ENCODE data around the gene NDFIP2.

DNA sequence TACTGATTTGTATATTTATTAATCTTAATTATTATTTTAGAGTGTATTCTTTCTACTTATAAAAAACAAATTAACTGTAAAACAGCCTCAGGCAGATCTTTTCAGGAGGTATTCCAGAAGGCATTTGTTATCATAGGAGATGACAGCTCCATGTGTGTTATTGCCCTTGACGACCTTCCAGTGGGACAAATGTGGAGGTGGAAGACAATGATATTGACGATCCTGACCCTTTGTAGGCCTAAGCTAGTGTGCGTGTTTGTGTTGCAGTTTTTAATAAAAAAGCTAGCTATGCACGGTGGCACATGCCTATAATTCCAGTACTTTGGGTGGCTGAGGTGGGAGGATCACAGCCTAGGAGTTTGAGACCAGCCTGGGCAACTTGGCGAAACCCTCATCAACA is 46.7 kb downstream of the NDFIP2 start:
- TF ChIP-seq REST (IDR thresholded peaks at IDR 0.05; ENCODE audit: low read depth, low read length) = no peak
- TF ChIP-seq, protein P1, sequence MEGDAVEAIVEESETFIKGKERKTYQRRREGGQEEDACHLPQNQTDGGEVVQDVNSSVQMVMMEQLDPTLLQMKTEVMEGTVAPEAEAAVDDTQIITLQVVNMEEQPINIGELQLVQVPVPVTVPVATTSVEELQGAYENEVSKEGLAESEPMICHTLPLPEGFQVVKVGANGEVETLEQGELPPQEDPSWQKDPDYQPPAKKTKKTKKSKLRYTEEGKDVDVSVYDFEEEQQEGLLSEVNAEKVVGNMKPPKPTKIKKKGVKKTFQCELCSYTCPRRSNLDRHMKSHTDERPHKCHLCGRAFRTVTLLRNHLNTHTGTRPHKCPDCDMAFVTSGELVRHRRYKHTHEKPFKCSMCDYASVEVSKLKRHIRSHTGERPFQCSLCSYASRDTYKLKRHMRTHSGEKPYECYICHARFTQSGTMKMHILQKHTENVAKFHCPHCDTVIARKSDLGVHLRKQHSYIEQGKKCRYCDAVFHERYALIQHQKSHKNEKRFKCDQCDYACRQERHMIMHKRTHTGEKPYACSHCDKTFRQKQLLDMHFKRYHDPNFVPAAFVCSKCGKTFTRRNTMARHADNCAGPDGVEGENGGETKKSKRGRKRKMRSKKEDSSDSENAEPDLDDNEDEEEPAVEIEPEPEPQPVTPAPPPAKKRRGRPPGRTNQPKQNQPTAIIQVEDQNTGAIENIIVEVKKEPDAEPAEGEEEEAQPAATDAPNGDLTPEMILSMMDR (IDR thresholded peaks at IDR 0.05) = no peak
- no peak for TF ChIP-seq EP300 (IDR thresholded peaks at IDR 0.05; ENCODE audit: borderline replicate concordance in 1 of 2, low read depth in 1 of 2, low read length in 1 of 2)
- TF ChIP-seq, protein P2, sequence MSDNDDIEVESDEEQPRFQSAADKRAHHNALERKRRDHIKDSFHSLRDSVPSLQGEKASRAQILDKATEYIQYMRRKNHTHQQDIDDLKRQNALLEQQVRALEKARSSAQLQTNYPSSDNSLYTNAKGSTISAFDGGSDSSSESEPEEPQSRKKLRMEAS (IDR thresholded peaks at IDR 0.05; ENCODE audit: low read depth) = no peak
- no peak for TF ChIP-seq SMC3 (IDR thresholded peaks at IDR 0.05; ENCODE audit: low read depth, low read length)
- TF ChIP-seq RFX5 (IDR thresholded peaks at IDR 0.05; ENCODE audit: low read length) = no peak
- TF ChIP-seq POLR2AphosphoS5 (IDR thresholded peaks at IDR 0.05; ENCODE audit: low read depth, low read length) = no peak
- TF ChIP-seq FOXM1 (IDR thresholded peaks at IDR 0.05; ENCODE audit: low read depth) = no peak
- no peak for TF ChIP-seq SIN3A (IDR thresholded peaks at IDR 0.05; ENCODE audit: borderline replicate concordance, low read depth, low read length)
- TF ChIP-seq IRF3 (IDR thresholded peaks at IDR 0.05; ENCODE audit: low read depth, low read length) = no peak
- no peak for TF ChIP-seq RAD21 (IDR thresholded peaks at IDR 0.05; ENCODE audit: low read length)
- no peak for TF ChIP-seq YY1 (IDR thresholded peaks at IDR 0.05; ENCODE audit: low read depth)
- no peak for TF ChIP-seq ELF1 (IDR thresholded peaks at IDR 0.05)
